GM12878 (cell line): ENCODE results near the gene ECEL1. TPM values are rescaled to one million over a fixed set of nuclear protein-coding genes. Genes with fewer than 3 reads are reported as not detected.

Experiments used
- ATAC-seq: fragments of 200-7000 bp; cut with Tn5 transposase; 3 replicates; pipeline ENCODE4 v1.9.1; 2020; ENCODE audit warnings: mild to moderate bottlenecking, moderate library complexity
- BruUV-seq: library from RNA; stranded (reverse); fragments of 400-500 nt; replicated peaks from 2 replicates; lab custom pipeline; 2021; lab: Mats Ljungman, UMichigan
- CTCF ChIA-PET: fragments of 300-600 bp; sonication (Branson Sonifier 250); formaldehyde crosslinking; extraction: SDS; loops from one replicate; lab custom pipeline; 2021; ENCODE audit warnings: inconsistent platforms; lab: Yijun Ruan, JAX
- POLR2A ChIA-PET: fragments of 350-600 bp; formaldehyde crosslinking; extraction: SDS; loops from one replicate; lab custom pipeline; 2021; ENCODE audit warnings: inconsistent platforms; lab: Charles Lee
- RAD21 ChIA-PET: fragments of 300-600 bp; sonication (Branson Sonifier 250); formaldehyde crosslinking; loops from one replicate; lab custom pipeline; 2023; ENCODE audit warnings: antibody characterized with exemption; ENCODE audit not compliant: unreplicated experiment; lab: Charles Lee
- SMC1A ChIA-PET: fragments of 300-600 bp; sonication (Branson Sonifier 250); formaldehyde crosslinking; loops from one replicate; lab custom pipeline; 2023; ENCODE audit not compliant: unreplicated experiment, uncharacterized antibody; lab: Charles Lee
- DNase-seq: peaks from one replicate; pipeline ENCODE4 v3.0.0-alpha.2; 2011; ENCODE audit warnings: low read depth, low spot score
- FAIRE-seq: peaks from 3 replicates; lab custom pipeline; 2011; peaks lifted over from hg19 to GRCh38; lab: Jason Lieb, UNC
- H2AFZ ChIP-seq: 2 replicates; pipeline ENCODE4 v1.6.0; 2011; ENCODE audit warnings: low read depth, low read length, control low read depth; ENCODE audit not compliant: control insufficient read depth
- H3K27ac ChIP-seq: 2 replicates; pipeline ENCODE4 v1.5.1; 2011; ENCODE audit warnings: control low read depth; ENCODE audit not compliant: control insufficient read depth, insufficient read depth
- H3K27me3 ChIP-seq, 2 experiments: replicated peaks in 1 of 2; 2 replicates each; pipeline versions ENCODE4 v1.6.0 to v1.6.1; 2011; ENCODE audit warnings: low read length in 1 of 2; ENCODE audit not compliant: control insufficient read depth in 2 of 2, insufficient read depth in 2 of 2
- H3K36me3 ChIP-seq, 2 experiments: 2 replicates each; pipeline ENCODE4 v1.5.1; 2011; ENCODE audit warnings: low read length in 1 of 2; ENCODE audit not compliant: control insufficient read depth in 2 of 2, insufficient read depth in 2 of 2
- H3K4me1 ChIP-seq: 2 replicates; pipeline ENCODE4 v1.6.1; 2011; ENCODE audit warnings: mild to moderate bottlenecking, low read length, moderate library complexity, mixed read lengths; ENCODE audit not compliant: control insufficient read depth, insufficient read depth
- H3K4me2 ChIP-seq: 2 replicates; pipeline ENCODE4 v1.6.0; 2011; ENCODE audit warnings: control low read depth; ENCODE audit not compliant: control insufficient read depth, insufficient read depth
- H3K4me3 ChIP-seq: fragments of 200-600 bp; sonication (generic); 2 replicates; pipeline ENCODE4 v1.5.1; 2016
- H3K79me2 ChIP-seq: 2 replicates; pipeline ENCODE4 v1.6.0; 2011; ENCODE audit warnings: low read length; ENCODE audit not compliant: control insufficient read depth, insufficient read depth
- H3K9ac ChIP-seq: 2 replicates; pipeline ENCODE4 v1.8.0; 2011; ENCODE audit warnings: low read length, control low read depth, mixed read lengths; ENCODE audit not compliant: control insufficient read depth, insufficient read depth
- H3K9me3 ChIP-seq: replicated peaks from 3 replicates; pipeline ENCODE4 v1.5.1; 2011; ENCODE audit warnings: mild to moderate bottlenecking, low read length; ENCODE audit not compliant: control insufficient read depth, insufficient read depth
- H4K20me1 ChIP-seq: 2 replicates; pipeline ENCODE4 v1.6.0; 2011; ENCODE audit not compliant: control insufficient read depth, insufficient read depth
- FOXM1 ChIP-seq: IDR thresholded peaks from 2 replicates; pipeline ENCODE4 v1.6.1; 2012; ENCODE audit warnings: low read depth, mild to moderate bottlenecking, inconsistent platforms, low read length, moderate library complexity
- NR2C1 ChIP-seq: fragments of 450-650 bp; IDR thresholded peaks from 2 replicates; pipeline ENCODE4 v1.6.1; 2017; ENCODE audit warnings: antibody characterized with exemption, mild to moderate bottlenecking, moderate library complexity
- RFX5 ChIP-seq: IDR thresholded peaks from 2 replicates; pipeline ENCODE4 v1.6.1; 2011; ENCODE audit warnings: low read depth, low read length, improper control_type of control experiment
- ZZZ3 ChIP-seq: IDR thresholded peaks from 2 replicates; pipeline ENCODE4 v1.6.1; 2011; ENCODE audit warnings: low read depth; ENCODE audit not compliant: control insufficient read depth, insufficient read length
- WGBS: methylation state at CpG from one replicate; pipeline ENCODE4 v1.1.6; 2016; ENCODE audit warnings: low lambda C conversion rate; ENCODE audit not compliant: insufficient replicate concordance, insufficient coverage; ENCODE audit errors: missing lambda C conversion rate; 5-methylcytosine and 5-hydroxymethylcytosine counted together
- in situ Hi-C: fragments of 300-500 bp; cut with MboI; formaldehyde crosslinking; loops from 9 replicates; pipeline ENCODE4 v1.14.3; 2018; ENCODE audit warnings: mixed read lengths
- intact Hi-C: fragments of 100-400 bp; cut with micrococcal nuclease; formaldehyde crosslinking; loops from one replicate; pipeline ENCODE4 v1.14.2; 2022; ENCODE audit not compliant: unreplicated experiment
- polyA plus RNA-seq, 11 experiments: library from polyadenylated mRNA; depleted of rRNA in 4 of 11; unstranded in 6 of 11; stranded (reverse) in 5 of 11; fragments of >200 nt; fragmentation: Nextera tagmentation in 4 of 11; fragmentation: Illumina TruSeq in 1 of 11; extraction: Ambion mirVana in 4 of 11; extraction: Trizol in 1 of 11; gene quantifications; 1 replicate in 1 of 11; 2 replicates in 10 of 11; pipeline versions ENCODE4 v1.2.1 to v1.2.3, GENCODE V29; 2011 to 2016; ENCODE audit warnings: inconsistent platforms in 2 of 11, missing spikeins in 2 of 11, low read depth in 1 of 11
- total RNA-seq, 4 experiments: library from RNA; depleted of rRNA in 3 of 4; stranded (reverse); fragments of >200 nt in 3 of 4; fragmentation: Illumina TruSeq in 1 of 4; extraction: Trizol in 1 of 4; gene quantifications; 2 replicates each; pipeline versions ENCODE4 v1.2.1 to v1.2.3, GENCODE V29; 2013 to 2021
- TF ChIP-seq, protein P1 (sequence below): fragments of 450-650 bp; IDR thresholded peaks from 2 replicates; pipeline ENCODE4 v1.6.1; 2017; ENCODE audit warnings: borderline replicate concordance

Gene ECEL1
- total and polyA plus RNA-seq, 10 of the 15 experiments (the other 5 are each of a cell fraction or from before 2014, with no cell fraction given), result not detected

DNA sequence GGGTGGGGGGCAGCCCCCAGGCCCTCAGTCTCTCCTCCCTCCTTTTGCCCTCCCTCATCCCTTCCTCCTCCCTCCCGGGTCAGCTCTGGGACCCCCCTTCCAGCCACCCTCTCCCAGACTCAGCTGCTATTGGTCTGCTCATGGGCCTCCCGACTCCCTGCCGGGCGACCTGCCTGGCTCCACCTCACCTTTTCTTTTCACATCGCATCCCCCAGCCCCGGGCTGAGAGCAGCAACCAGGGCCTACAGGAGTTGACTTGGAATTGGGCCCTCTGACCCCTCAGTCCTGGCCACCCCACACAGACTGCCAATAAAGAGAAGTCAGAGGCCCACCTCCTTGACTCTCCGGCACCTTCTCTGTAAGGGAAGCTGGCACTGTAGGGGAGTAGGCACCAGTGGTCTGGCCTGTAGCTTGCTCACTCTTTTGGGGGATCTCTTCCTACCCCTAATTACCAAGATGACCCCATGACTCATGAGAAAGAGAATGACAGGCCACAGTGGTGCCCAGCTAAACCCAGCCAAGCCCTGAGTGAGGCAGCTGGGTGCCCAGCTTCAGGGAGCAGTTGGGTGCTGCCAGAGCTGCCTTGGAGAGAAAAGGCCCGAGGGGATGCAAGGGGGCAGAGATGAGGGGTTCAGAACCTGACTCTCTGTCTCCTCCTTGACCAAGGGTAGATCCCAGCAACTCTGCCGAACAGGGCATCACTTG is 2.0 kb upstream of the ECEL1 start:
- no peak overlapping the region for H3K27ac ChIP-seq
- H3K9me3 ChIP-seq, result no peaks in the 10 kb centered on the region
- H3K4me1 ChIP-seq, result no peaks in the 10 kb centered on the region
- RAD21 ChIA-PET, result no interaction called here
- POLR2A ChIA-PET, result no interaction called here
- H3K27me3 ChIP-seq, result peaks cover 0 to 17% of the 10 kb centered on the region in 2 experiments; a peak in 3 of 4 replicates
- no peak overlapping the region for H3K4me2 ChIP-seq
- 11% methylated on average over 9 of the region's 9 CpGs for WGBS
- no peak overlapping the region for H3K9ac ChIP-seq
- CTCF ChIA-PET, result no interaction called here
- no peak overlapping the region for H2AFZ ChIP-seq
- H3K79me2 ChIP-seq, result no peaks in the 10 kb centered on the region
- DNase-seq (no peak), FAIRE-seq (no peak), ATAC-seq (no peak)
- in situ Hi-C loops (no loop called here), intact Hi-C loops (no loop called here)
- H4K20me1 ChIP-seq, result no peaks in the 10 kb centered on the region
- SMC1A ChIA-PET, result interaction anchor here (0.5 to 0.6 kb wide), 2 partner anchors 429 to 1528 kb away, joined by 3 read pairs; no protein-coding TSS in a partner anchor
- no peak overlapping the region for H3K4me3 ChIP-seq
- no TSS peak for BruUV-seq
- TF ChIP-seq NR2C1, result no peak
- no peak for TF ChIP-seq ZZZ3
- TF ChIP-seq, protein P1, sequence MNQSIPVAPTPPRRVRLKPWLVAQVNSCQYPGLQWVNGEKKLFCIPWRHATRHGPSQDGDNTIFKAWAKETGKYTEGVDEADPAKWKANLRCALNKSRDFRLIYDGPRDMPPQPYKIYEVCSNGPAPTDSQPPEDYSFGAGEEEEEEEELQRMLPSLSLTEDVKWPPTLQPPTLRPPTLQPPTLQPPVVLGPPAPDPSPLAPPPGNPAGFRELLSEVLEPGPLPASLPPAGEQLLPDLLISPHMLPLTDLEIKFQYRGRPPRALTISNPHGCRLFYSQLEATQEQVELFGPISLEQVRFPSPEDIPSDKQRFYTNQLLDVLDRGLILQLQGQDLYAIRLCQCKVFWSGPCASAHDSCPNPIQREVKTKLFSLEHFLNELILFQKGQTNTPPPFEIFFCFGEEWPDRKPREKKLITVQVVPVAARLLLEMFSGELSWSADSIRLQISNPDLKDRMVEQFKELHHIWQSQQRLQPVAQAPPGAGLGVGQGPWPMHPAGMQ, result no peak
- TF ChIP-seq RFX5, result no peak
- no peak for TF ChIP-seq FOXM1
- H3K36me3 ChIP-seq, result no peaks in the 10 kb centered on the region
